CD4-positive, alpha-beta memory T cell (primary cell): Measurements from ENCODE around the gene THOC2. TPM values are rescaled to one million over a fixed set of nuclear protein-coding genes. Genes with fewer than 3 reads are reported as not detected.

Source experiments
- CTCF ChIA-PET: fragments of 350-600 bp; sonication (Branson Sonifier 250); formaldehyde crosslinking; loops from one replicate; lab custom pipeline; 2021; ENCODE audit warnings: inconsistent platforms; ENCODE audit not compliant: partially characterized antibody; lab: Charles Lee
- POLR2A ChIA-PET: fragments of 350-600 bp; sonication (Branson Sonifier 250); formaldehyde crosslinking; loops from one replicate; lab custom pipeline; 2021; ENCODE audit not compliant: partially characterized antibody; lab: Charles Lee
- DNase-seq, 5 donors: peaks; one replicate each; pipeline versions ENCODE4 v3.0.0 to v3.0.0-alpha.2; 2020 to 2022; ENCODE audit warnings: mixed read lengths in 1 of 5
- H3K27ac ChIP-seq: one replicate; pipeline ENCODE4 v1.7.0; 2013; ENCODE audit warnings: low read depth, low read length
- H3K27me3 ChIP-seq: 2 replicates; pipeline ENCODE4 v1.7.0; 2013; ENCODE audit warnings: mild to moderate bottlenecking, low read length, moderate library complexity; ENCODE audit not compliant: insufficient read depth
- H3K36me3 ChIP-seq: 2 replicates; pipeline ENCODE4 v1.7.0; 2013; ENCODE audit warnings: mild to moderate bottlenecking, low read length, moderate library complexity; ENCODE audit not compliant: insufficient read depth
- H3K4me1 ChIP-seq: 2 replicates; pipeline ENCODE4 v1.7.0; 2013; ENCODE audit warnings: mild to moderate bottlenecking, low read length, moderate library complexity; ENCODE audit not compliant: insufficient read depth
- H3K4me3 ChIP-seq, 2 donors: one replicate each; pipeline ENCODE4 v1.7.0; 2013; ENCODE audit warnings: low read length in 2 of 2, mild to moderate bottlenecking in 1 of 2
- H3K9me3 ChIP-seq, 2 donors: one replicate each; pipeline ENCODE4 v1.7.0; 2013; ENCODE audit warnings: low read length in 2 of 2, control low read depth in 1 of 2; ENCODE audit not compliant: control insufficient read depth in 1 of 2
- H3K27ac Mint-ChIP-seq, 7 donors: one replicate each; pipeline ENCODE4 v1.8.0; 2020 to 2021; ENCODE audit warnings: mixed read lengths in 7 of 7, mild to moderate bottlenecking in 6 of 7, inconsistent platforms in 3 of 7, moderate library complexity in 3 of 7
- H3K27me3 Mint-ChIP-seq, 2 donors: one replicate each; pipeline ENCODE4 v1.8.0; 2020 to 2021; ENCODE audit warnings: mixed read lengths in 2 of 2
- H3K36me3 Mint-ChIP-seq, 2 donors: one replicate each; pipeline ENCODE4 v1.8.0; 2020 to 2021; ENCODE audit warnings: mixed read lengths in 2 of 2, inconsistent platforms in 1 of 2, mild to moderate bottlenecking in 1 of 2
- H3K4me1 Mint-ChIP-seq, 4 donors: one replicate each; pipeline ENCODE4 v1.8.0; 2020 to 2021; ENCODE audit warnings: mixed read lengths in 4 of 4, mild to moderate bottlenecking in 1 of 4
- H3K4me3 Mint-ChIP-seq, 8 donors: one replicate each; pipeline ENCODE4 v1.8.0; 2020 to 2021; ENCODE audit warnings: mixed read lengths in 8 of 8, mild to moderate bottlenecking in 7 of 8, moderate library complexity in 6 of 8, inconsistent platforms in 3 of 8
- H3K9me3 Mint-ChIP-seq, 8 donors: one replicate each; pipeline ENCODE4 v1.8.0; 2020 to 2021; ENCODE audit warnings: mixed read lengths in 8 of 8, mild to moderate bottlenecking in 5 of 8, inconsistent platforms in 3 of 8, moderate library complexity in 1 of 8
- intact Hi-C: fragments of 100-400 bp; cut with micrococcal nuclease; formaldehyde crosslinking; loops from one replicate; pipeline ENCODE4 v1.15.1; 2023
- polyA plus RNA-seq, 2 donors: library from polyadenylated mRNA; unstranded; fragments of 300-500 nt; fragmentation: Illumina TruSeq; gene quantifications; one replicate each; pipeline ENCODE4 v1.2.3, GENCODE V29; 2021
- total RNA-seq, 2 experiments: library from RNA; stranded (reverse); gene quantifications; one replicate each; pipeline ENCODE4 v1.2.3, GENCODE V29; 2021

THOC2 gene
- total and polyA plus RNA-seq, 4 experiments from 2014 or later, result 22.0 to 104 (median 72.0) TPM

- Mint-ChIP-seq H3K27me3 (peaks cover 0 to 1% of the 10 kb centered on the region in 2 donors), H3K36me3 (no peaks in the 10 kb centered on the region), H3K27ac (no peak overlapping the region), H3K4me3 (no peak overlapping the region), H3K4me1 (peaks cover 0 to 5% (median 2%) of the 10 kb centered on the region in 4 donors), H3K9me3 (peaks cover 0 to 2% (median 0%) of the 10 kb centered on the region in 8 donors)
- ChIA-PET CTCF (no interaction called here), POLR2A (no interaction called here)
- Histone ChIP-seq H3K4me1 (no peaks in the 10 kb centered on the region), H3K27ac (no peak overlapping the region), H3K27me3 (no peaks in the 10 kb centered on the region), H3K9me3 (no peaks in the 10 kb centered on the region), H3K4me3 (no peak overlapping the region), H3K36me3 (no peaks in the 10 kb centered on the region)
- intact Hi-C loops, result no loop called here
- no peak for DNase-seq
Measured at GRCh38 chrX:123743312-123743711, 10.5 kb upstream of the THOC2 start.

- POLR2A ChIA-PET, result no interaction called here
- H3K9me3 Mint-ChIP-seq, result peaks cover 0 to 2% (median 0%) of the 10 kb centered on the region in 8 donors
- CTCF ChIA-PET, result no interaction called here
Measured at GRCh38 chrX:123742440-123742839, 9.6 kb upstream of the THOC2 start.

GRCh38 chrX:123740536-123740935 is 7.7 kb upstream of the THOC2 start:
- H3K27ac Mint-ChIP-seq, result no peak overlapping the region
- CTCF ChIA-PET, result no interaction called here
- no peaks in the 10 kb centered on the region for H3K4me1 ChIP-seq

More at GRCh38 chrX:123742440-123742839, 9.6 kb upstream of the THOC2 start:
- no peaks in the 10 kb centered on the region for H3K36me3 ChIP-seq
- H3K36me3 Mint-ChIP-seq, result no peaks in the 10 kb centered on the region
- H3K4me1 ChIP-seq, result no peaks in the 10 kb centered on the region
- H3K27me3 ChIP-seq, result no peaks in the 10 kb centered on the region
- intact Hi-C loops, result no loop called here
- no peak overlapping the region for H3K27ac ChIP-seq
- H3K4me3 ChIP-seq, result no peak overlapping the region
- H3K27ac Mint-ChIP-seq, result peak overlapping the region in 1 of 7 donors; percentile 53
- H3K4me1 Mint-ChIP-seq, result peaks cover 0 to 5% (median 2%) of the 10 kb centered on the region in 4 donors
- H3K4me3 Mint-ChIP-seq, result no peak overlapping the region
- H3K27me3 Mint-ChIP-seq, result peaks cover 0 to 1% of the 10 kb centered on the region in 2 donors
- no peaks in the 10 kb centered on the region for H3K9me3 ChIP-seq
- DNase-seq, result no peak

GRCh38 chrX:123740006-123740405 is 7.2 kb upstream of the THOC2 start:
- DNase-seq, result no peak
- Mint-ChIP-seq H3K4me3 (no peak overlapping the region), H3K27ac (no peak overlapping the region), H3K27me3 (peaks cover 0 to 1% of the 10 kb centered on the region in 2 donors), H3K9me3 (peaks cover 0 to 2% (median 0%) of the 10 kb centered on the region in 8 donors), H3K36me3 (no peaks in the 10 kb centered on the region), H3K4me1 (peaks cover 0 to 5% (median 2%) of the 10 kb centered on the region in 4 donors)
- CTCF ChIA-PET, result no interaction called here
- no peak overlapping the region for H3K4me3 ChIP-seq
- H3K36me3 ChIP-seq, result no peaks in the 10 kb centered on the region
- H3K27ac ChIP-seq, result no peak overlapping the region
- H3K9me3 ChIP-seq, result no peaks in the 10 kb centered on the region
- POLR2A ChIA-PET, result no interaction called here
- no peaks in the 10 kb centered on the region for H3K27me3 ChIP-seq
- no peaks in the 10 kb centered on the region for H3K4me1 ChIP-seq
- intact Hi-C loops, result no loop called here

More at GRCh38 chrX:123740536-123740935, 7.7 kb upstream of the THOC2 start:
- POLR2A ChIA-PET, result no interaction called here
- no peak overlapping the region for H3K27ac ChIP-seq
- no peaks in the 10 kb centered on the region for H3K36me3 ChIP-seq
- H3K4me3 ChIP-seq, result no peak overlapping the region
- Mint-ChIP-seq H3K27me3 (peaks cover 0 to 1% of the 10 kb centered on the region in 2 donors), H3K36me3 (no peaks in the 10 kb centered on the region), H3K4me3 (no peak overlapping the region), H3K4me1 (peaks cover 0 to 5% (median 2%) of the 10 kb centered on the region in 4 donors), H3K9me3 (peaks cover 0 to 2% (median 0%) of the 10 kb centered on the region in 8 donors)
- no peaks in the 10 kb centered on the region for H3K27me3 ChIP-seq
- intact Hi-C loops, result no loop called here
- no peak for DNase-seq
- no peaks in the 10 kb centered on the region for H3K9me3 ChIP-seq

DNA sequence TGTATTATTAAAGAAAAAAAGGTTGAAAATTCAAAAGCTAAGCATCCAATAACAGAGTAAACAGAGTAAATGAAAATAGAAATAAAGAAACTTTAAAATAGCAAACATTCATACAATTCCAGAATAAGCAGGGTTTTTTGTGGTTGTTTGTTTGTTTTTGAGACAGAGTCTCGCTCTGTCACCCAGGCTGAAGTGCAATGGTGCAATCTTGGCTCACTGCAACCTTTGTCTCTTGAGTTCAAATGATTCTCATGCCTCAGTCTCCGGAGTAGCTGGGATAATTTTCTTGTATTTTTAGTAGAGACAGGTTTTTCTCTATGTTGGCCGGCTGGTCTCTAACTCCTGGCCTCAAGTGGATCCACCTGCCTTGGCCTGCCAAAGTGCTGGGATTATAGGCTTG is 6.6 kb upstream of the THOC2 start:
- Histone ChIP-seq H3K4me3 (no peak overlapping the region), H3K9me3 (no peaks in the 10 kb centered on the region), H3K4me1 (no peaks in the 10 kb centered on the region), H3K27me3 (no peaks in the 10 kb centered on the region), H3K27ac (no peak overlapping the region), H3K36me3 (no peaks in the 10 kb centered on the region)
- CTCF ChIA-PET, result no interaction called here
- Mint-ChIP-seq H3K27me3 (peaks cover 0 to 1% of the 10 kb centered on the region in 2 donors), H3K4me1 (peaks cover 0 to 5% (median 2%) of the 10 kb centered on the region in 4 donors), H3K9me3 (peaks cover 0 to 2% (median 0%) of the 10 kb centered on the region in 8 donors), H3K36me3 (no peaks in the 10 kb centered on the region), H3K27ac (no peak overlapping the region), H3K4me3 (no peak overlapping the region)
- intact Hi-C loops, result no loop called here
- DNase-seq, result no peak
- POLR2A ChIA-PET, result no interaction called here

DNA sequence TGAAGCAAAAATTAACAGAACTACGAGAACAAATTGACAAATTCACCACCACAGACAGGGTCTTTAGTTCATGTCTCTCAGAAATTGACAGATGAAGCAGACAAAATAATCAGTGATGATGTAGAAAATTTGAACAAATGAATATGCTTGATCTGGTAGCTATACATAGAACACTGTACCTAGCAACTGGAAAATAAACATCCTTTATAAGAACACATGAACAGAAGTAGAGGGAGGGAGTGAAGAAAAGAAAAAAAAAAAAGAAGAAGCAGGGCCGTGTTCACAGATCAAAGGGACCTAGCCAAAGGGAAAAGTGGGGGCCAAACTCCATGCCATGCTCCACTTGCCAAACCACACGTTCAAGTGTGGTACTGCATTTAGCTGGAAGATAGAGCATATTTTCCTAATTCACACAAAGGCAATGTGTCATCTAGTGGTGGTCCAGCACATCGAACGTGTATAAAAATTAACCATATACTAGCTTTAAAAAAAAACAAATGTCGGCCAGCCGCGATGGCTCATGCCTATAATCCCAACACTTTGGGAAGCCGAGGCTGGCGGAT is 5.6 kb upstream of the THOC2 start:
- Histone ChIP-seq H3K27ac (no peak overlapping the region), H3K36me3 (no peaks in the 10 kb centered on the region), H3K4me3 (no peak overlapping the region), H3K27me3 (no peaks in the 10 kb centered on the region), H3K4me1 (no peaks in the 10 kb centered on the region), H3K9me3 (no peaks in the 10 kb centered on the region)
- peaks cover 0 to 5% (median 2%) of the 10 kb centered on the region in 4 donors for H3K4me1 Mint-ChIP-seq
- H3K9me3 Mint-ChIP-seq, result peaks cover 0 to 2% (median 0%) of the 10 kb centered on the region in 8 donors
- DNase-seq, result no peak
- no peak overlapping the region for H3K27ac Mint-ChIP-seq
- no peaks in the 10 kb centered on the region for H3K36me3 Mint-ChIP-seq
- peaks cover 0 to 1% of the 10 kb centered on the region in 2 donors for H3K27me3 Mint-ChIP-seq
- ChIA-PET POLR2A (no interaction called here), CTCF (no interaction called here)
- H3K4me3 Mint-ChIP-seq, result no peak overlapping the region
- intact Hi-C loops, result no loop called here

DNA sequence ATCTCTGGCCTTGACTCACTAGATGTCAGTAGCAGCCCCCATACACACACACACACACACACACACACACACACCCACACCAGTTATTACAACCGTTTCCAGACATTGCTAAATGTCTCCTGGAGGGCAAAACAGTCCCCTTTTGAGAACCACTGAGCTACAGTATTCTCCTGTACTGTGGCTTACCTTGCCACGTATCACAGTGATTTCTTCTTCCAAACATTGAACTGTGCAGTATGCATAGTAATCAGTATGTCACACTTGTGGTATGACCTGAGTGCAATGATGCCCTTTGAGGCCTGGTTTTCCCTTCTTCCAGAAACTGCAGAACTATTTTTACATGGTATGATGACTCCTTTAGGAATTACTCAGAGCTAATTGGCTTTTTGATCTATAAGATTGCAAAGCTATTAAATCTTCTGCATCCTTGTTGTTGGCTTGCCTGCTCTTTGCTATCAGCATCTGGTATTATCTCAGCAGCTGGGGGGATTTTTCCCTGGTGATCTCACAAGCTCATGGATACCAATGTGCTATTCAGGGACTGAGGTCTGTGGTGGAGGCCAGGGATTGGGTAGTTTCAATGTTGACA is 3.6 kb upstream of the THOC2 start:
- peaks cover 5 to 16% (median 10%) of the 10 kb centered on the region in 4 donors for H3K4me1 Mint-ChIP-seq
- H3K36me3 Mint-ChIP-seq, result peaks cover 0 to 12% of the 10 kb centered on the region in 2 donors
- no peak overlapping the region for H3K27ac Mint-ChIP-seq
- Histone ChIP-seq H3K27me3 (no peaks in the 10 kb centered on the region), H3K27ac (no peak overlapping the region), H3K4me3 (no peak overlapping the region), H3K36me3 (no peaks in the 10 kb centered on the region), H3K9me3 (no peaks in the 10 kb centered on the region), H3K4me1 (peaks cover 3% of the 10 kb centered on the region)
- CTCF ChIA-PET, result no interaction called here
- DNase-seq, result no peak
- H3K9me3 Mint-ChIP-seq, result no peaks in the 10 kb centered on the region
- peaks cover 0 to 1% of the 10 kb centered on the region in 2 donors for H3K27me3 Mint-ChIP-seq
- intact Hi-C loops, result no loop called here
- peak overlapping the region in 1 of 8 donors; percentile 8 for H3K4me3 Mint-ChIP-seq
- POLR2A ChIA-PET, result no interaction called here
